ENCODE measurements around the gene IPO13.
A peak's percentile ranks its signal among the peaks of the same experiment; 100 is the strongest.

IPO13 gene

DNA sequence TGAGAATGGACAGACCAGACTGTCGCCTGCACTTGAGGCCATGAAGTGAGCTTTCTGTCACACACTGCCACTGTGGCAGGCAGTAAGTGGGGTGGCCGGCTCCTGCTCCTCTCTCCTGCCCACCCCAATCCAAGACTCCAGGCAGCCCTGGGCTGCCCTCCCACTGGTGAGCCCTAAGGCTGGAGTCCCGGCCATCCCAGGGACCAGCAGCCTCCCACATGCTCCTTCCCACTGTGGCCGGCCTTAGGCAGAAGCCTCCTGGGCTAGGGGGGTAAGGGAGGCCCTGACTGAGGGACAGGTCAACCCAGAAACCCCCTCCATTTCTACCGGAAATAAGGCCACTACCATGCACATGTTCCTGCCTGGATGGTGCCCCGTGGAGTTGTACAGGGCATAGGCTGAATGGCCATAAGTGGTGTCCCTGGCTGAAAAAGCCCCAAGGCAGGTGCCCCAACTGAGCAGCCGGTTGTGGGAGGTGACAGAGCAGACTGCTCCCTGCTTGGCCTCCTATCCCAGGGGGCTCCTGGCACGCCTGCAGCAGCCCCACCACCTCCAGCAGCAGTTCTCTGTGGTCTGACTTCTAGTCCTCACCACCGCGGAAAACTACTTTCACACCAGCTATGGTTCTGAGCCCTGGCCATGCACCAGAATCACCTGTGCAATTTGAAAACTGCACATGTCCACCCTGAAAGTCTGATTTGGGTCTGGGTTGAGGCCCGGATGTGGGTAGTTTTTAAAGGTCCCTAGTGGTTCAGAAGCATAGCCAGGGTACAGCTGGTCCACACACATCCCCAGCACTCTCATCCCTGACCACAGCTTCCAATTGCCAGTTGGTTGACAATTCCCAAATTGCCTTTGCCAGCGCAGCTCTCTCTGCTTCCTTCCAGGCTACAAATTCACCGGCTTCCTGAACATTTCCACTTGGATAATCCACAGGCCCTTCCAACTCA lies 14.8 kb upstream of the IPO13 start:
- no peak for DNase-seq (ENCODE audit: low read depth in 2 of 2)

GRCh38 chr1:43932786-43933385 lies 13.9 kb upstream of the IPO13 start:
- no peak for DNase-seq (ENCODE audit: low read depth in 2 of 2)

DNA sequence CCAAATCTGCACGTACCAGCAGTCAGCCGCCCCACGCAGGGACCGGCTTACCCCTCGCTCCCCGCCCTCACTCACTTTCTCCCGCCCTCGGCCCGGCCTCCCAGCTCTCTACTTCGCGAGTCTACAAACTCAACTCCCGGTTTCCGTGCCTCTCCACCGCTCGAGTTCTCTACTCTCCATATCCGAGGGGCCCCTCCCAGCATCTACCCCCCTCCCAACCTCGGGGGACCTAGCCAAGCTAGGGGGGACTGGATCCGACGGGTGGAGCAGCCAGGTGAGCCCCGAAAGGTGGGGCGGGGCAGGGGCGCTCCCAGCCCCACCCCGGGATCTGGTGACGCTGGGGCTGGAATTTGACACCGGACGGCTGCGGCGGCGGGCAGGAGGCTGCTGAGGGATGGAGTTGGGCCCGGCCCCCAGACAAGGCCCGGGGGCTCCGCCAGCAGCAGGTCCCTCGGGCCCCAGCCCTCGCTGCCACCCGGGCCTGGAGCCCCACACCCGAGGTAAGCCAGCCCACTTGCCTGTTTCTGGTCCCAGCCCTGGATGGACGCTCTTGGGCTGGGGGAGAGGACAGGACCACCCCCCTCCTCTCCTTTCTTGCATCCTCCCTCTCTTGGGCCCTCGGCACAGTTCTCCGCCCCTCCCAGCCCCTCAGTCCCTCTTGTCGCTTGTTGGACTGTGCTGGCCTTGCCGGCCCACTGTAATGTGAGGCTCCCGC lies 13.2 kb upstream of the IPO13 start, which contains the start of gene ARTN:
Gene ARTN, plus strand, starts transcription at position 416 of the 715 bp plus-strand sequence. CDS start 1,856 bp downstream, outside the sequence.
- no peak for DNase-seq (ENCODE audit: low read depth in 2 of 2)

GRCh38 chr1:43934101-43934985 lies 12.4 kb upstream of the IPO13 start:
- peak; percentile 50 to 64 for DNase-seq (ENCODE audit: low read depth in 2 of 2)

DNA sequence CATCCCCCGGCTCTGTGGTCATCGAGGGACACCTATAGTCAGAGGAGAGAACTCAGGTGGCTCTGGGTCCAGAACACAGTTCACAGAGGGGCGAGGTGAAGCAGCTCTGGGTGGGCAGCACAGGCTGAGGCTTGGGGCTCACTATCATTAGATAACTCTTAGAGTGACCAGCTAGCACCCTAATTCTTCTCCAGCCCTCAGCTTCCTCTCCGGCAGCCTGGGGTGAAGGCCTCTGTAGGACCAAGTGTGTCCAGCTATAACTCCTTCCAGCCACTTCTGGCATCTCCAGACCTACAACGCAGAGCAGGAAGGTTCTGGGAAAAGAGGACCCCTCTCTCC lies 11.8 kb upstream of the IPO13 start:
- DNase-seq (ENCODE audit: low read depth in 2 of 2), result no peak

- no peak for DNase-seq (ENCODE audit: low read depth in 2 of 2)
These were observed 10.9 kb upstream of the IPO13 start for GRCh38 chr1:43935711-43936427.

- no peak for DNase-seq (ENCODE audit: low read depth in 2 of 2)
These were observed 10.2 kb upstream of the IPO13 start for GRCh38 chr1:43936431-43937151.

DNA sequence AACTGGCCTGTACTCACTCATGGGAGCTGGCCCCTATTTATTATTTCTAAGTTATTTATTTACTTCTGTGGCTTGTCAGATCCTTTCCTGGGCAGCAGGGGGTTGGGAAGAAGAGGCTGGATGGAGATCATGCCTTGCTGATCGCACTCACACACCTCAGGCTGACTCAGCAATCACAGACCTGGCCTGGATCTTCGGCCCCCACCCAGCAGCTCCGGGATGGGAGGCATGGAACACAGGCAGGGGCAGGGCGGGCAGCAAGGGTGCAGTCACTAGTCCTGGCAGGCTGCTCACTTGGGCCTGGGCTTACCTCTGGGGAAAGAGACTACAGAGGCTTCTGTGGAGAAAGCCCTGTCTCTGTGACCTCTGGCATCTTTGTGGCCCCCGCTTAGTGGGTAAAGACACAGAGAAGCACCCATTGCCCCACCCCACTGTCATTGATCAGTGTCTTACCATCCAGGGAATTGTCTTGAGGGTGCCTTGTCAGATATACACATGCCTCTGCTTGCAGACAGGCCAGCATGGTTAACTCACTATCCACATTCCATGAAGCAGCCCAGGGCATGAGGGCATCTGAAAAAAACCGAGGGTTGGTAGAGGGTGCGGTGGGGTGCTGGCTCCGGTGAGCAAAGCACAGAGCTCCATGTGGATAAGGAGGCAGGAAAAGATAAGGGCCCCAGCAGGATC lies 9.4 kb upstream of the IPO13 start:
- no peak for DNase-seq (ENCODE audit: low read depth in 2 of 2)

DNA sequence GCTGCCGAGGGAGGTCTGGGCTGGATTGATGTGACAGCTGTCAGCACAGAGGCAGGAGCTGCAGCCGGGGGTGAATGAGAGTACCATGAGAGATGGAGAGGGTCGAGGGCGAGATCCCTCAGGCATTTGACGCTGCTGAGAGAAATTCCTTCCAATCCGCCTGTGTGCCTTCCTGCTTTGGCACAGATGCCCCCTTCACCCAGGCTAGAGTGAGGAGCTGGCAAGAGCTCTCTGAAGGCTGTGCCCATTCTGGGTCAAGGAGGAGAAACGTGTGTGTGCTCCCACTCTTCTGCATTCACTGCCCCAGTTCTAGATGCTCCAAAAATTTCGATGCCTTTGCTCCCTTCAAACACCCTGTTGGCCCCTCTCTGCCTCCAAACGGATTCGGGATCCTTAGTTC lies 8.4 kb upstream of the IPO13 start:
- no peak for DNase-seq (ENCODE audit: low read depth in 2 of 2)

DNA sequence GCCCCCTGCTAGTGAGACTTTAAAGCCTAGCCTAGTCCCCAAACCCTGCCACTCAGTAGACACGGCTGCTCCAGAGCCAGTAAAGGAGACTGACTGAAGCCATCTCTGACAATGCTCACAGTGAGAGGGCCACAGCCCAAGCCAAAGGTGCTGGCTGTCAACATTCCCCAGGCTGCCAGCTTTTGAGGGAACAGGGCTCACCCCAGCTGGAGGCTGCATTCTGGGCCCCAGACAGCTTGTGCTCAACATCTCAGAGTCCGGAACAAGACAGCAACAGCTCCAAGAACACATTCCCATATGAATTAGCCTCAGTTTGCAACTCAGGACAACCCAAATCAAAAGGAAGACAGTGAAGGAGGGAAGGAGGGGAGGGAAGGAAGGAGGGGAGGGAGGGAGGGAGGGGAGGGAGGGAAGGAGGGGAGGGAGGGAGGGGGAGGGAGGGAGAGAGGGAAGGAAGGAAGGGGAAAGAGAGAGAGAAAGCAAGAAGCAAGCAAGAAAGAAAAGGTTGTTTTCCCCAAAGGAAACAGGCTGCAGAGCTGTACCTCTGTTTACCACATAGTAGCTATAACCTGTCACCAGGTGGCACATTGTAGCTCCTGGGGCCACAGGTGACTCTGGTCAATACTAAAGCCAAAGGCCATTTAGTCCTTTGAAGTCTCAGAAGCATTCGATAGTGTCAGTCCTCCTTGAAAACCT lies 7.7 kb upstream of the IPO13 start:
- DNase-seq (ENCODE audit: low read depth in 2 of 2), result no peak

DNA sequence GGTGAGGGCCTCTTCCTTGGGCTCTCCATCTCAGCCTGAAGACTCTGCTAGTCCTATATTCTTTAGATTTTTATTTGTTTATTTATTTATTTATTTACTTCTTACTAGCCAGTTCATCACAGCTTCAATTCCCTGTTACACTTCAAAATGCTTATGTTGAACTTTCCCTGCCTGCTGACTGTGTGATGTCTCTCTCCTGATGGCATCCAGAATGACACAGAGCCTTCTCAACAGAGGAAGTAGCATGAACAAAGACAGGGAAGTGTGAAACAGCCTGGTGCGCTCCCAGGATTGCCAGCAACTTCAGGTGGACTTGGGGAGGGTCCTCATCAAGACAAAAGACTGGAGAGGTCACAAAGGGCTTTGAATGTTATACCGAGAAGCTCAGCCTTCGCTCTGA lies 4.3 kb upstream of the IPO13 start:
- DNase-seq (ENCODE audit: low read depth in 2 of 2), result no peak

- DNase-seq (ENCODE audit: low read depth in 2 of 2), result no peak
These were observed 1.9 kb upstream of the IPO13 start for GRCh38 chr1:43944860-43945259.

DNA sequence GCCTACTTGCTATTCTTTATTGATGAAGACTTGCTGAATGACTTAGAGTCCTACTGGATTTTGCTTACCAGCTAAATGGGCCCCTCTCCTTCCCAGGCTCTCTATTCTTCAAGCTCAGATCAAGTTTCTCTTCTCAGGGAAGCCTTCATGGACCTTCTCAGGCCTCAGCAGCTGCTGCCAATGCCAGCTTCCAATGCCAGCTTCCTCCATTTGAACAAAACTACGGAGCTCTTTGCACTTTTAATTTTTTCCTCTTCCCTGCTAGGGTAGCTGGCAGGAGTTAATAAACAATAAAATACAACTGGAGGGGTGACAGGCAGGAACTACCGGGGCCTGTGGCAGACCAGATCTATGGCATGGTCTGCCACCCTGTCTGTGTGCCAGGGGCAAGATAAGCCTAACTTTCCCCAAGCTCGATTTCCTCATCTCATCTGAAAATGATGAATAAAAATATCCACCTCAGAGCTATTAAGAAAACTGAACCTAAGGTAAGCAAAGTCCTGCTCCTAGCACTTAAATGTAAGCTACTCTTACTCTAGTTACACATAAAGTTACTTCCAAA lies 995 bp upstream of the IPO13 start:
- no peak for DNase-seq (ENCODE audit: low read depth in 2 of 2)

DNA sequence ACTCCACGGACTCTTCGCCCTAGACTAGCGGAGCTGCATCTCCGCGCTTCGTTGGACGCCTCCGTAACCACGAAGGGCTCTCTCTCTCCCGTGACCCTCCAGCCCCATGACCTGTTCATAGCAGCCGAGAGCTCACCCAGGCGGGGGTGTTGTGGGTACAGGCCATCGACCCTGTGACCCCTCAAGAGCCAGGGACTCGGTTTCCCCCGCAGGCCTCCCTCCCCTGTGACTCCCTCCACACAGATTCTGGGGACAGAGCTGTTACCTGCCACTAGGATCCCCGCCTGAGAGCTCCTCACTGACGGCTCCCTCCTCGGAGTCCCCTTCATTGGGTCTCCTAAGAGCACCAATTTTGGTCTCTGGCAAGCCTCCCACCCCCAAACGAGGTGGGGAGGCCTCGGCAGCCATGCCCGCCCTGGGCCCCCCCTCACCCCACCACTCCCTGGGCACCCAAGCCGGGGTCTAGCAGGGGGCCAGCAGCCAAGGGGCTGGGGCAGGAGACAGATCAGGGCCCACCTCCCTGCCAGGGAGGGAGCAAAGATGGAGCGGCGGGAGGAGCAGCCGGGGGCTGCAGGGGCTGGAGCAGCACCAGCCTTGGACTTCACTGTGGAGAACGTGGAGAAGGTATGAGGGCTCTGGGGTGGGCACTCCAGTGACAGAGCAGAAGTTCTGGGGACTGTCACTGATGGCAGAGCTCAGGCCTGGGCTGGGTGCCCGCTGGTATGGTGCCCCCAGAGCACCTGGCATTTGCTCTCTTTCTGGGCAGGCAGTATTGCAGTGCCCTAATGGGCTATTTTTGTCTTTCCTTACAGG lies 517 bp downstream of the IPO13 start:
- no peak for DNase-seq (ENCODE audit: low read depth in 2 of 2)

GRCh38 chr1:43947874-43948437 lies 1.2 kb downstream of the IPO13 start:
- no peak for DNase-seq (ENCODE audit: low read depth in 2 of 2)

DNA sequence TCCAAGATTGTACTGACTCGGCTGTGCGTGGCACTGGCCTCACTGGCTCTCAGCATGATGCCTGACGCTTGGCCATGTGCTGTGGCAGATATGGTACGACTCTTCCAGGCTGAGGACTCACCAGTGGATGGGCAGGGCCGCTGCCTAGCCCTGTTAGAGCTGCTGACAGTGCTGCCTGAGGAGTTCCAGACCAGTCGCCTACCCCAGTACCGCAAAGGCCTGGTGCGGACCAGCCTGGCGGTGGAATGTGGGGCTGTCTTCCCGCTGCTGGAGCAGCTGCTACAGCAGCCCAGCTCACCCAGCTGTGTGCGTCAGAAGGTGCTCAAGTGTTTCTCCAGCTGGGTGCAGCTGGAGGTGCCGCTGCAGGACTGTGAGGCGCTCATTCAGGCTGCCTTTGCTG lies 2.9 kb downstream of the IPO13 start:
- no peak for DNase-seq (ENCODE audit: low read depth in 2 of 2)
